NCI-H2107 (cell line): ENCODE measurements around the gene TMEM44.
A peak's percentile ranks its signal among the peaks of the same experiment; 100 is the strongest.
"Not testable (repeated sequence)": the region's sequence is repeated elsewhere in the genome, so short reads cannot be mapped to it uniquely, and the experiment has no call there.

Experiments used
- DNase-seq: peaks from one replicate; lab custom pipeline; 2025; lab: John Stamatoyannopoulos, UW

TMEM44 gene

GRCh38 chr3:194608981-194609380 lies 24.2 kb downstream of the TMEM44 start:
- no peak for DNase-seq

DNA sequence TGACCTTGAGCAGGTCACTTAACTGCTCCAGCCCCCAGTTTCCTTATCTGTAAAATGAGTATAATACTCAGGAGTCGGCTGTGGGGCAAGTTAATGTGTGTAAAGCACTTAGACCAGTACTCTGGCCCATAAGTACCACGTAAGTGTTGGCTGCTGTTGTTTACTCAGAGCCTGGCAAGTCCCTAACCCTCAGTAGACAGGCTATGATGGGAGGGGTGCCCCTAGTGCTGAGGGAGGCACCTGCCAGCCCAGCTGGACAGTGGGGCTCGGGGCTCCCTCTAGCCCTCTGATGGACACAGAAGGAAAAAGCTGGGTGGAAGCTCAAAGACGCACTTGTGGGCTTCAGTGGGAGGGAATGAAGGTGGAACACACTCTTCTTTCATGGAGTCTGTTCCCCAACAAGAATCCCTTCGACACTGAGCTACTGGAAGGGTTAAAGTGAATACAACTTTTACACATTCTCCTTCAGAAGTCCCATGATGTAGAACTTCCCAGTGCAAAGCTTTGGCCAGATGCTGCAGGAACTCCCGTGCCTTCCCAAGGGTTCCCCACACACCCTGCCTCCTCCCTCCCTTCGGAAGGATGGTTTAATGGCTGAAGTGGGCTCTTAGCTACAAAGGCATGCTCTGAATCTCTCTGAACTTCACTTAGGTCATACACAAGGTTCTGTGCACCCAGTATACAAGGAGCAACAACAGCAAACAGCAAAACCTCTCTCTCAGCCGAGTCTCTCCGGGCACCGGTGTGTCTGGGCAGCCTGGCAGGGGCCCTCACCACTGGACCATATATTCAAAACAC lies 25.4 kb downstream of the TMEM44 start:
- no peak for DNase-seq

DNA sequence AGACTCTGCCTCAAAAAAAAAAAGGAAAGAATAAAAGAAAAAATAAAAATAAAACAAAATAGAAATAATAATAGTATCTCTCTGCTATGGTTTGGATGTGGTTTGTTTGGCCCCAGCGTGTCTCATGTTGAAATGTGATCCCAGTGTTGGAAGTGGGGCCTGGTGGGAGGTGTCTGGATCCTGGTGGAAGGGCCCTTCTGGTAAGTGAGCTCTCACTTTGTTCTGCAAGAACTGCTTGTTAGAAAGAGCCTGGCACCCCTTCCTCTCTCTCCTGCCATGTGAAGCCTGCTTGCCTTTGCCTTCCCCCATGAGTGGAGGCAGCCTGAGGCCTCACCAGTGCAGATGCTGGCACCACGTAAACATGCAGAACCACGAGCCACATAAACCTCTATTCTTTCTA lies 26.3 kb downstream of the TMEM44 start:
- no peak for DNase-seq

- no peak for DNase-seq
Measured at GRCh38 chr3:194606163-194606562, 27.1 kb downstream of the TMEM44 start.

GRCh38 chr3:194605314-194605713 lies 27.9 kb downstream of the TMEM44 start:
- not testable (repeated sequence) for DNase-seq

DNA sequence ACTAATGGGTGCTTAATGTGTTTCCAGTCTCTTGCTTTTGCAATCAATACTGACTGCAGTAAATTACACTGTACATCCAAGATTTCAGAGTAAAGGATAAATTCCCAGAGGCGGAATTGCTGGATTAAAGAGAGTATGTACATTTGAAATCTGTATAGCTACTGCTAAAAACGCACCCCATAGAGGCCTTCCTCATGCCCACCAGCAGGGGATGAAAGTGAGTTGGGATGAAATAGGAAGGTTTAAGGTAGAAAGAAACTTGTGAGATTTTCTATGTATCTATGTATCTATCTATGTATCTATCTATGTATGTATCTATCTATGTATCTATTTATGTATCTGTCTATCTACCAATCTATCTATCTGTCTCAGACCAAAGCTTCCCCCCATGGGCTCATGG lies 28.4 kb downstream of the TMEM44 start:
- DNase-seq = no peak

GRCh38 chr3:194604126-194604525 lies 29.1 kb downstream of the TMEM44 start:
- no peak for DNase-seq

- no peak for DNase-seq
Measured at GRCh38 chr3:194602669-194603171, 30.5 kb downstream of the TMEM44 start.

DNA sequence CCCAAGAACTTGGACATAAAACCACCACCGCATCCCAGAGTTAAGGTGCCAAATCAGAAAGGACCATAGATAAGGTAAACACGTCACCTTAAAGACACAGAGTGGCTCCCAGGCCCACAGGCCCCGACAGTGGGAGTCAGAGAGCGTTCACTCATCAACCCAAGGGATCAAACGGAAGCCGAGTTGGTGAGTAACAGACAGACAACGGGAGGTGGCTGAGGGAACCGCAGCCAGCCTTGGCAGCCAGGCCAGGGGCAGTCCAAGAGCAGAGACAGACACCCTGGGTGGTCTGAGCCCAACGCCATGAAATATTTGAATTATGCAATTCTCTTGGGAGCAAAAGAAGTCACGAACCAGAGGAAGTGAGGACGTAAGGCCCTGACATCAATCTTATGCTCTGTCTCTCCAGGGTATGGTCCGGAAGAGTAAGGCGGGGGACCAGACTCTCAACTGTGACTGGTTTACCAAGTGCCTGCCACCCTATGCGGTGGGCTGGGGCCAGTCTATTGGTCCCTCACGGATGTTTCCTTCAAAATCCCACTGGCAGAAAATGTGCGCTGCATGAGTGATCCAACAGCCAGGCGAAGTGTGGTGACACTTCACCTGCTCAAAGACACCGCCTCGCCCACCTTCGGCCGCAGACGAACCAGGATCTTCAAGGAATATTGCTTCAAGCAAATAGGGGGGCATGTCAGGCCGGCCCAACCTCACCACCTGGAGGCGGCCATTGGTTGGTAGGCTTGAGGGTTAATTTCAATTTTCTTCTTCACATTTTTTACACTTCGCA lies 34.3 kb downstream of the TMEM44 start:
- DNase-seq = no peak

DNA sequence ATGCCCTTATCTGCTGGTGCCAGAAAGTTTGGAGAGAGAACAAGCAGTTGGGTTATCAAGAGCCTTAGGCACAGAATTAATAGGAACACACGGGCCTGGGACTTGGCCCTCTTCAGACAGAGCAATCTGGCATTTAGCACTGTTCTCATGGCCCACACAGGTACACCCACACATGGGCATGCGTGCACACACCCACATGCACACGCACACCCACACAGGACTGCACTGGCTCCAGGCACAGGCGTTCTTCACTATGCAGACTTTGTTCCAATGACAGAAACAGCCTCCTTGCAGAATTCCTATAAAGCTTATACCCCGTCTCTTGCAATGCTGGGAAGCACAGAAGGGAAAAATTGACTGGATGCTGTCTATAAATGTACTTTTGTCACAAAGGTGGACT lies 36.3 kb downstream of the TMEM44 start:
- DNase-seq = no peak

- peak; percentile 13 for DNase-seq
Measured at GRCh38 chr3:194592798-194593752, 40.1 kb downstream of the TMEM44 start.

DNA sequence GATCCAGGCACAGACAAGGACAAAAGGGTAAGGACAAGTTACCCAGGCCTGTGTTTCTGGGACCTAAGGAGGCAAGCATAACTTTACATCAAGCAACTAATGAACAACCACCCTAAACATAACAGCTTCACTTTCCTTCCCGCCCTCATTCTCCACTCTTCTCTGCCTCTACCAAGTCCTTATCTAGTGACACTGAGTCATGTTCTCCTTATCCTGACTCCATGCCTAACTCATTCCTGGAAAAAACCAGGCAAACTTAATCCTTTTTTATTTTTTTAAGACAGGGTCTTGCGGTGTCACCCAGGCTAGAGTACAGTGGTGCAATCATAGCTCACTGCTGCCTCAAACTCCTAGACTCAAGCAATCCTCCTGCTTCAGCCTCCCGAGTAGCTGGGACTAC lies 44.5 kb downstream of the TMEM44 start:
- no peak for DNase-seq

DNA sequence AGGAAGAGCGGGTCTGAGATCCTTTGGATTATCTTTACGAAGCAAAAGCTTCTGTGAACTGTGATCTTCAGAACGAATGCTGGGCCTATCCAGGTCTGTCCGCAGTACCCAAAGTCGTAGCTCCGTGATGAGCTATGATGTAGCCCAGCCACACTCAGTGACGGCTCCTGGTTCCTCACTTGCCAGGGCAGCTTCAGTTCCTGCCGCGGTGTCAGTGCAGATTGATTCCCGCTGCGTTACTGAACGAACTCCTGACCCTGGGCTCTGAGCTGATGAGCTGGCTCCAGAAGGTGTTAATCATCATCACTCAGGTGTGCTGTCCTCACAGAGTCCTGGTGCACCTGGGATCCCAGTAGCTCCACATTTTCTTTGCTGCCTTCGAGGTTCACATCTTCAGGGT lies 45.0 kb downstream of the TMEM44 start:
- no peak for DNase-seq

DNA sequence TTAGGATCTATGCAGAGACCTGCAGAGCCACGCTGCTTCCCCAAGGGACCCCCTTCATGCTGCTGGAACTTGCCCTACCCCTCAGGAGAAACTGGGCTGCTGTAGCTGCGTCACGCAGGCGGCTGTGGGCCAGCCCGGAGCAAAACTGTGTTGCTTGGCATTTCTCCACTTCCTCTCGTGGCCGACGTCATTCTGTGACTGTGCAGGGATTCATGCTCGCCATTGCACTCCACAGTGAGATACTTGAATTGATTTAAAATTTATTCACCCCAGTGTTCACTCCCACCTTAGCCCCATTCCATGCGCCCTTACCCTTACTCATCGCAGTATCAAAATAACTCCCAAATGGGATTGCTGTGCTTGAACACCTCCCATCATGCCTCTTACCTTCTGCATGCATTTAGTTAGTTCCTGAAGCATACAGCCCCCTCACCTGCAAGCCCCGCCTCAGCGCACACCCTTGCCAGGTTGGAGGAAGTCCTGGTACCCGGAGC lies 45.7 kb downstream of the TMEM44 start:
- no peak for DNase-seq

DNA sequence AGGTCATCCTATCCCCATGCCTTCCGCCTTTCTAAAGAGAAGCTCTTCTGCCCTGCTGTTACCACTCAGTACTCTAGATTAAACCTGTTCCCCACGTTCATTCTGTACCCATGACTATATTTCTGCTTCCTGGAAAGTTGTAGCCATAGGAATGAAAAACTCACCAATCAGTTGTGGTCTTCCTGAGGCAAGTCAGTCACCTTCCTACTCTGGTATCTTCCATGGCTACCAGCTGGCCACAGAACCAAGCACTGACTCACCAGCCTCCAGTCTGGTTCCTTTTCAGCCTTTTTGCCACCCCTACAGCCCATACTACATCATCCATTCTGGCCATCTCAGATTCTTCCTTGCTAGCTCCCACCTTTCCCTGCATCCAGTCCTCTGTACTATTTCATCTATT lies 46.4 kb downstream of the TMEM44 start:
- no peak for DNase-seq

- no peak for DNase-seq
Measured at GRCh38 chr3:194585880-194586281, 47.3 kb downstream of the TMEM44 start.

DNA sequence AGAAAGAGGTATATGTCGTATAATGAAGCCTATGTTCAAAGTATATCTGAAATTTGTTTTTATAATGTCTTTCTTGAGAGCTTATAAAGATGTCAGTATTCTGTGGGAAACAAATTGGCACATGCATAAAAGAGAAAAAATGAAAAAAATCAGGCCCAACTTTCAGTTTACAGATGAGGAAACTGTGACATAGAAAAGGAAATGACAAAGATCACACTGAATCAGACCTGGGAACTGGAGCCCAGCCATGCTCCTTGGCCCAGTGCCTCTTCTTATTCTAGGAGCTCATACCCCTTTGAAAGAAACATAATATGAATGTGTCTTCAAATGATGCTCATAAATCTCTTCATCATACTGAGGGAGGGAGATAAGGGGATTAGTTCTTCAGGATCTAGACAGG lies 48.4 kb downstream of the TMEM44 start:
- no peak for DNase-seq

DNA sequence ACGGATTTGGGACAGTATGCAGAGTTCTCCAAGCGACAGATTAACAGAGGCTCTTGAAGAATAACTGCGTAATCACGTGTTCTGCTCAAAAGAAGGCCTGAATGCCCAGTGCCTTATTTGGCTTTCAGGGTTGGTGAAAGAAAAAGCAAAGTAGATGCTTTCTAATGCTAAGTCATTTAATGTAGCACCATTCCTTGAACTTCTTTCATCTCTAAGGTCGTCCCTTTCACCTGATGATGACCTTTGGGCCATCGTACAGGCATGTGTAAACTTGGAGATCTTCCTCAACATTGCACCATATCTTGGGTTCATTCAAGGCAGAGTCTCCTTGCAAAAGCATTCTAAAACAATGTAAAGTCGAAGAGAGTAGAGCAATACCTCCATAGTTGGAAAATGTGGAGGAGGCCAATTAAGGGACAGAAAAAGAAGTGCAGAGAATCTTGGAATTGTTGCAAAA lies 48.9 kb downstream of the TMEM44 start:
- no peak for DNase-seq

DNA sequence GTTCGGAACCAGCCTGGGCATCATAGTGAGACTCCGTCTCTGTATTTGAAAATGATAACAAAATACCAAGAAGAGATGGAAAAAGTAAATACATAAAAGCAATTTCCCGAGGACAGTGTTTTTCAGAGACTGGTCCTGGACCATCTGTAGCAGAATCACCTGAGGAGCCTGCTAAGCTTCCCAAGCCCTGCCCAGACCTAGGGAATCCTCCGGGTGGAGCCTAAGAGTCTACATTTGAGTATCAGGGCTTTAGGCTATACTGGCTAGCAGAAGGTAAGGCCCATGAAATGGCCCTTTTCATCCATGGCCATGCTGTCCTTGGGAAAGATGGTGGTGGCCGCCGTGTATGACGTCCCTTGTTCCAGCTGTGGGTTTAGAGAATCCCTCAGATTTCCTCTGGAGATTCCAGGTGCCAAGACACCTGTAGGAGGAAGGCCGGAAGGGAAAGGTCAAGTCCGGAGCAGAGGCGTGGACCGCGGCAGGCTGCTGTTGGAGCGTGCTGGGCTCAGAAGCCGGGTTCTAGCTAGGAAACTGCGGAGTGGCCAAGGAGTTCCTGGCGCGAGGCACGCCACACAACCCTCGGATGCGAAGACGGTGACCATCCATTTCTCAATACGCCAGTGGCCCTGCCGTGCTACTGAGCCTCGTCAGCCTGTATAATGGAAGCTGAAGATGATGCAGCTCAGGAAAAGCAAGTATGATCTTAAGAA lies 50.9 kb downstream of the TMEM44 start:
- DNase-seq = no peak

- DNase-seq = no peak
Measured at GRCh38 chr3:194579091-194579606, 54.1 kb downstream of the TMEM44 start.
